Epidermal melanocyte (primary cell): ENCODE results near the gene OR52E6.

Experiments used
- DNase-seq: peaks from one replicate; pipeline ENCODE4 v3.0.0; 2011; ENCODE audit warnings: low spot score; ENCODE audit not compliant: insufficient read length

Gene OR52E6

GRCh38 chr11:5803982-5804381 lies 37.7 kb downstream of the OR52E6 start:
- DNase-seq, result no peak

GRCh38 chr11:5796541-5796940 lies 45.2 kb downstream of the OR52E6 start:
- DNase-seq, result no peak

GRCh38 chr11:5791165-5791564 lies 50.5 kb downstream of the OR52E6 start, which contains the start of gene OR52N1:
Gene OR52N1, minus strand, starts transcription at chr11:5791265. Its CDS starts 2,449 bp downstream, at chr11:5788816.
- DNase-seq, result no peak
